Testis (tissue), 2 donors: ENCODE measurements around the gene CAMK2D.

ENCODE experiments used
- POLR2A ChIP-seq: fragments of 450-650 bp; IDR thresholded peaks from one replicate; pipeline ENCODE4 v1.6.1; 2017; ENCODE audit warnings: antibody characterized with exemption, mild to moderate bottlenecking, moderate library complexity
- TF ChIP-seq, protein P1 (sequence below), 3 experiments: fragments of 450-650 bp in 2 of 3; fragments of 200-600 bp in 1 of 3; sonication (generic) in 1 of 3; IDR thresholded peaks; one replicate each; pipeline ENCODE4 v1.5.1; 2016 to 2019; ENCODE audit warnings: antibody characterized with exemption in 3 of 3, mild to moderate bottlenecking in 2 of 3, moderate library complexity in 1 of 3

DNA sequence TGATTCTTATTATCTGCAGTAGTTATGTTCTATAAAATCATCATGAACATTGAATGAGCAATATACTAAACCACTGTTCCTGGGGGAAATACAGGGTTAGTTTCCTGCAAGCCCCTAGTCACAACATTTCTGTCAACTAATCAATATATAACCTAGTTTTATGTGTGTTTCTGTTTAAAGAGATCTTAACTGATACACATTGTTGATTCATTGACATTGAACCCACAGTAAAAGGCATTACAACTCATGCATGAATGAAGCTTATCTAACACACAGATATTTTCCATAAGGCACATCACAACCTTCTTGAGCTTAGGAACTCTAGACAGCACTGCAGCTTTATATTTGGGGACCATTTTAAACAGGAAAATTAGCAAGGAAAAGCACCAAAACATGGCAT is 134.2 kb downstream of the CAMK2D start:
- TF ChIP-seq, protein P1, sequence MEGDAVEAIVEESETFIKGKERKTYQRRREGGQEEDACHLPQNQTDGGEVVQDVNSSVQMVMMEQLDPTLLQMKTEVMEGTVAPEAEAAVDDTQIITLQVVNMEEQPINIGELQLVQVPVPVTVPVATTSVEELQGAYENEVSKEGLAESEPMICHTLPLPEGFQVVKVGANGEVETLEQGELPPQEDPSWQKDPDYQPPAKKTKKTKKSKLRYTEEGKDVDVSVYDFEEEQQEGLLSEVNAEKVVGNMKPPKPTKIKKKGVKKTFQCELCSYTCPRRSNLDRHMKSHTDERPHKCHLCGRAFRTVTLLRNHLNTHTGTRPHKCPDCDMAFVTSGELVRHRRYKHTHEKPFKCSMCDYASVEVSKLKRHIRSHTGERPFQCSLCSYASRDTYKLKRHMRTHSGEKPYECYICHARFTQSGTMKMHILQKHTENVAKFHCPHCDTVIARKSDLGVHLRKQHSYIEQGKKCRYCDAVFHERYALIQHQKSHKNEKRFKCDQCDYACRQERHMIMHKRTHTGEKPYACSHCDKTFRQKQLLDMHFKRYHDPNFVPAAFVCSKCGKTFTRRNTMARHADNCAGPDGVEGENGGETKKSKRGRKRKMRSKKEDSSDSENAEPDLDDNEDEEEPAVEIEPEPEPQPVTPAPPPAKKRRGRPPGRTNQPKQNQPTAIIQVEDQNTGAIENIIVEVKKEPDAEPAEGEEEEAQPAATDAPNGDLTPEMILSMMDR (IDR thresholded peaks at IDR 0.05): no peak
- no peak for TF ChIP-seq POLR2A
